Calu3 (cell line): ENCODE data around the gene KRTAP4-12. TPM values are rescaled to one million over a fixed set of nuclear protein-coding genes. Genes with fewer than 3 reads are reported as not detected.
"Not testable (repeated sequence)": the region's sequence is repeated elsewhere in the genome, so short reads cannot be mapped to it uniquely, and the experiment has no call there.

ENCODE experiments used
- BruUV-seq: library from RNA; stranded (reverse); fragments of 400-500 nt; replicated peaks from 2 replicates; lab custom pipeline; 2021; lab: Mats Ljungman, UMichigan
- CTCF ChIA-PET: fragments of 300-600 bp; sonication (Branson Sonifier 250); formaldehyde crosslinking; loops from one replicate; lab custom pipeline; 2022; ENCODE audit warnings: antibody characterized with exemption; lab: Charles Lee
- DNase-seq: peaks from one replicate; pipeline ENCODE4 v3.0.0; 2022
- H3K27ac Mint-ChIP-seq: one replicate; pipeline ENCODE4 v1.8.0; 2022; ENCODE audit warnings: mixed read lengths; ENCODE audit not compliant: unreplicated experiment
- H3K27me3 Mint-ChIP-seq: one replicate; pipeline ENCODE4 v1.8.0; 2022; ENCODE audit warnings: mixed read lengths; ENCODE audit not compliant: unreplicated experiment
- H3K36me3 Mint-ChIP-seq: one replicate; pipeline ENCODE4 v1.8.0; 2022; ENCODE audit warnings: mild to moderate bottlenecking, moderate library complexity, mixed read lengths; ENCODE audit not compliant: insufficient read depth, unreplicated experiment
- H3K4me1 Mint-ChIP-seq: one replicate; pipeline ENCODE4 v1.8.0; 2022; ENCODE audit warnings: mild to moderate bottlenecking, low read depth, mixed read lengths; ENCODE audit not compliant: unreplicated experiment
- H3K4me3 Mint-ChIP-seq: one replicate; pipeline ENCODE4 v1.8.0; 2022; ENCODE audit warnings: mild to moderate bottlenecking, low read depth, moderate library complexity, mixed read lengths; ENCODE audit not compliant: unreplicated experiment
- H3K9me3 Mint-ChIP-seq: one replicate; pipeline ENCODE4 v1.8.0; 2022; ENCODE audit warnings: low read depth, mixed read lengths; ENCODE audit not compliant: unreplicated experiment
- intact Hi-C: fragments of 100-400 bp; cut with micrococcal nuclease; formaldehyde crosslinking; loops from one replicate; pipeline ENCODE4 v1.10.0; 2022; ENCODE audit not compliant: unreplicated experiment
- total RNA-seq: library from RNA; stranded (reverse); gene quantifications from 2 replicates; pipeline ENCODE4 v1.2.3, GENCODE V29; 2022
- TF ChIP-seq, protein P1 (sequence below): fragments of 200-600 bp; IDR thresholded peaks from one replicate; pipeline ENCODE4 v1.8.0; 2022; ENCODE audit warnings: antibody characterized with exemption; ENCODE audit not compliant: unreplicated experiment

KRTAP4-12 gene
- total RNA-seq, 1 experiment from 2014 or later, result not detected

DNA sequence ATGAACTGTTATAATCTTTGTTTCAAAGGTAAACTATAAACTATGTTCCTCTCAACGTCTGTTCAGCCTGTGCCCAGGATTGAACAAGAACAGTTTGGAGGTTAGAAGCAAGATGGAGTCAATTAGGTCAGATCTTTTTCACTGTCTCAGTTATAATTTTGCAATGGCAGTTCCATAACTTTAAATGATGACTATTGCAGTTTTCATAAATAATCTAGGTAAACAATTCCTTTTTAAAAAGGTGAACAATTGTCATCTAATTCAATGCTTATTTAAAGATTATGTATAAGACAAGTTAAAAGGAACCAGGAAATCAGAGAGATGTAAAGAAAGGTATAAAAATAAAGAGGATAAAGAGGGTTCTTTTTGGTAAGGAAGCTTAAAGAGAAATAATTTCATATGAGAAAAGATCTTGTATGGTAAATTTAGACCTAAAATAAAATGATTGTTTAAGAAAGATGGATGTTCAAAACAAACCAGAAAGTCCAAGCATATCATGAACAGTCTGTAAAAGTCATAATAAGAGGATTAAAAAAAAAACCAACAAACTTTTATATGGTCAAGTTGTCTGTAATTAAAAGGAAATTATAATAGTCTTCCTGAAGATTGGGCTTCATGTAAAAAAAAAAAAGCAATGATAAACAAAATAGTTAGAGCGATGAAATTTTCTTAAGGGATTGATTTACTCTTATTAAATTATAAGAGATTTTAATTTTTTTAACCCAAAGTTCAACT lies 12.7 kb downstream of the KRTAP4-12 start:
- TF ChIP-seq, protein P1, sequence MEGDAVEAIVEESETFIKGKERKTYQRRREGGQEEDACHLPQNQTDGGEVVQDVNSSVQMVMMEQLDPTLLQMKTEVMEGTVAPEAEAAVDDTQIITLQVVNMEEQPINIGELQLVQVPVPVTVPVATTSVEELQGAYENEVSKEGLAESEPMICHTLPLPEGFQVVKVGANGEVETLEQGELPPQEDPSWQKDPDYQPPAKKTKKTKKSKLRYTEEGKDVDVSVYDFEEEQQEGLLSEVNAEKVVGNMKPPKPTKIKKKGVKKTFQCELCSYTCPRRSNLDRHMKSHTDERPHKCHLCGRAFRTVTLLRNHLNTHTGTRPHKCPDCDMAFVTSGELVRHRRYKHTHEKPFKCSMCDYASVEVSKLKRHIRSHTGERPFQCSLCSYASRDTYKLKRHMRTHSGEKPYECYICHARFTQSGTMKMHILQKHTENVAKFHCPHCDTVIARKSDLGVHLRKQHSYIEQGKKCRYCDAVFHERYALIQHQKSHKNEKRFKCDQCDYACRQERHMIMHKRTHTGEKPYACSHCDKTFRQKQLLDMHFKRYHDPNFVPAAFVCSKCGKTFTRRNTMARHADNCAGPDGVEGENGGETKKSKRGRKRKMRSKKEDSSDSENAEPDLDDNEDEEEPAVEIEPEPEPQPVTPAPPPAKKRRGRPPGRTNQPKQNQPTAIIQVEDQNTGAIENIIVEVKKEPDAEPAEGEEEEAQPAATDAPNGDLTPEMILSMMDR, result no peak
- intact Hi-C loops, result no loop called here
- CTCF ChIA-PET, result interaction anchor here (0.7 kb wide), 2 partner anchors 19 to 20 kb away, joined by 3 read pairs; no protein-coding TSS in a partner anchor
- no peak for DNase-seq
- Mint-ChIP-seq H3K9me3 (peaks cover 12% of the 10 kb centered on the region), H3K4me1 (peaks cover 16% of the 10 kb centered on the region), H3K27me3 (no peaks in the 10 kb centered on the region), H3K4me3 (no peak overlapping the region), H3K27ac (no peak overlapping the region), H3K36me3 (no peaks in the 10 kb centered on the region)
- no TSS peak for BruUV-seq

DNA sequence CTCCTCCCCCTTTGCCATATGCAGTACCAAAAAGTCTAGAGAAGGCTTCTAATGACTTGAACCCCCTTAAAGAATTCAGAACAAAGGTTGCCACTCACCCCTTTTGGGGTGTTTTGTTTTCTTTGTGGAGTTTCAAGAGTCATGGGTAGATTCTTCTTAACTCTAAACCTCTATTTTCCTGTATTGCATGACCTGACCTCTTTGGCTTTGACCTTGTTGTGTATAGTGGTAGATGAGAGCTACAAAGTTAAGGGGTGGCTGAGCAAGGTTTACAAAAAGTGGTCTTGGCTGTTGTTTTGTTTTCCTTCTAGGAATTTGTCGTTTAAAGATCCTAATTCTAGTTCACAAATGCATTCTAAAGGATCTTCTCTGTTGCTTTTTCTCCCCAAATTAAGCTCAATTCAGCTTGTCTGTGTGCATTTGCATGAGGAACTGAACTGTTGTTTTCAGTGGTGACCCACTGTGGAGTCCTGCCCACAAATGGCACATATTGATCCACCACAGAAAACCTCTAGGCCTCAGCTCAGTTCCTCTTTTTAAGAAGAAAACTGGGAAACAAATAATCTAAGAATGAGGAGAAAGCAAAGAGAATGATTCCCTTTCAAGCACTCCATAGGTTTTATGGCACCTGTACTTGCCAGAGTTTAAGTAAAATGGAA lies 15.1 kb downstream of the KRTAP4-12 start:
- peaks cover 12% of the 10 kb centered on the region for H3K9me3 Mint-ChIP-seq
- H3K36me3 Mint-ChIP-seq, DNase-seq, H3K27me3 Mint-ChIP-seq, H3K27ac Mint-ChIP-seq, H3K4me3 Mint-ChIP-seq, BruUV-seq, intact Hi-C loops: not testable (repeated sequence)
- CTCF ChIA-PET, result interaction anchor here (0.6 kb wide), 2 partner anchors 153 to 220 kb away, joined by 3 read pairs; no protein-coding TSS in a partner anchor
- H3K4me1 Mint-ChIP-seq, result peaks cover 25% of the 10 kb centered on the region

DNA sequence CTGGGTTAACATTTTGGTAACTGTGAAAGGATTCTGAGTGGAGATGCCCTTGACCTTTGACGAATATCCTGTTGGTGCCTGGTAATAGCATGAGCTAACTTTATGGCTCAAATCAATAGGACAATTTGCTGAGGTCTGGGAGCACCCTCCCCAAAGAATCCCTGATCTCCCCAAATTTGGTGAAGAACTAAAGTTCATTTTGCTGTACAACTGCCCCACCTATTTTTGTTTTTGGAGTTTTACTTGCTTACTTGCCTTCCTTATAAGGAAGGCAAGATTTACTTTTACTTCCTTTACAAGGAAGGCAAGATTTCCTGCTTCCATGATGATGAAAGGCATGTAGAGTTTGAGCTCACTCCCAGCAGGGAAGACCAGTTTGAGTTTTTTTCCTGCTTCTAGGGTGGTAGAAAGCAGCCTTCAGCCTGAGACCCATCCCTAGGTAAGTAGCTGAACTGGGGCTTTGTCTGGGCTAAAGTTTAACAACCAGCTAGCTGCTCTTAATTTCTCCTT lies 16.0 kb downstream of the KRTAP4-12 start:
- Mint-ChIP-seq H3K36me3 (no peaks in the 10 kb centered on the region), H3K4me3 (no peak overlapping the region), H3K27me3 (no peaks in the 10 kb centered on the region), H3K4me1 (peaks cover 33% of the 10 kb centered on the region), H3K9me3 (peaks cover 12% of the 10 kb centered on the region), H3K27ac (peak overlapping the region; percentile 22)
- no peak for DNase-seq
- BruUV-seq, result no TSS peak
- TF ChIP-seq, protein P1, result no peak
- intact Hi-C loops, result loop anchor here (1.0 kb wide), 1 partner anchor 21 kb away; no protein-coding TSS in a partner anchor
- CTCF ChIA-PET, result interaction anchor here (0.6 kb wide), 1 partner anchor 152 kb away, joined by 3 read pairs; no protein-coding TSS in a partner anchor

DNA sequence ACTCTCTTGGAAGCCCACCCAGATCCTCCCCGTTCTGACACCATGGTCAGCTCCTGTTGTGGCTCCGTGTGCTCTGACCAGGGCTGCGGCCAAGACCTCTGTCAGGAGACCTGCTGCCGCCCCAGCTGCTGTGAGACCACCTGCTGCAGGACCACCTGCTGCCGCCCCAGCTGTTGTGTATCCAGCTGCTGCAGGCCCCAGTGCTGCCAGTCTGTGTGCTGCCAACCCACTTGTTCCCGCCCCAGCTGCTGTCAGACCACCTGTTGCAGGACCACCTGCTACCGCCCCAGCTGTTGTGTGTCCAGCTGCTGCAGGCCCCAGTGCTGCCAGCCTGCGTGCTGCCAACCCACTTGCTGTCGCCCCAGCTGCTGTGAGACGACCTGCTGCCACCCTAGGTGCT lies 18.6 kb downstream of the KRTAP4-12 start, which contains the start of gene KRTAP4-9:
Gene KRTAP4-9 (plus strand): TSS at position 43 of the 400 bp plus-strand sequence. CDS start 0 bp downstream, at position 43.
- H3K36me3 Mint-ChIP-seq, intact Hi-C loops, CTCF ChIA-PET, DNase-seq, H3K27me3 Mint-ChIP-seq, H3K9me3 Mint-ChIP-seq, H3K4me3 Mint-ChIP-seq, BruUV-seq: not testable (repeated sequence)
- Mint-ChIP-seq H3K4me1 (peaks cover 41% of the 10 kb centered on the region), H3K27ac (peak within 1 kb of the TSS; percentile 30)

DNA sequence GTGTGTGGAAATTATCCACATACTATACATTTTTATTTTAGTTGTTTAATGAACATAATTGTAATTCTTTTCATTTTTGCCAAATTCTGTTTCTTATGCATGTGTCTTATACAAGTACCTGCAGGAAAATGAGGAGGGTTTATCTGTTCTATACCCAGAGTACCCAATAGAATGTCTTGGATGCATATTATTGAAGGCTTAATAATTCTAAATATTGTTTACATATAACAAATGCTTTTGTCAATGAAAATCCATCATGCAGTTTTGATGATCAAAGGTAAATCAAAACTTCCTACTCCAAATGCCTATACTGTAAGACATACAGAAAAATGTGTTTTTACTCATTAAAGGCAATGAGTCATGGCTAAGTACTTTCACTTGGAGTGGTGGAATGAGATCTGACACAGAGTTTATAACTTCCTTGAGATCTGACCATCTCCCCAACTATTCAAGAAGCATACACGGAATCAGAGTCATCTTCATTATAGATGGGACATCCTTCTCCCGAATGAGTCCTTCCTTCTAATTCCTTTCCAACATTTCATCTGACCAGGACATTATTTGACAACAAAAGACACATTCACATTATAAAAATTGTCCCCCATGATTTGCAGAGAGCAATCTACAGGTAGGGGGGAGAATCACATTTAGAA lies 19.5 kb downstream of the KRTAP4-12 start:
- H3K9me3 Mint-ChIP-seq, H3K27me3 Mint-ChIP-seq, H3K4me3 Mint-ChIP-seq, intact Hi-C loops, H3K36me3 Mint-ChIP-seq, BruUV-seq, CTCF ChIA-PET, H3K27ac Mint-ChIP-seq, DNase-seq: not testable (repeated sequence)
- H3K4me1 Mint-ChIP-seq, result peaks cover 49% of the 10 kb centered on the region
